ENCODE results near the gene FOXO1.

DNA sequence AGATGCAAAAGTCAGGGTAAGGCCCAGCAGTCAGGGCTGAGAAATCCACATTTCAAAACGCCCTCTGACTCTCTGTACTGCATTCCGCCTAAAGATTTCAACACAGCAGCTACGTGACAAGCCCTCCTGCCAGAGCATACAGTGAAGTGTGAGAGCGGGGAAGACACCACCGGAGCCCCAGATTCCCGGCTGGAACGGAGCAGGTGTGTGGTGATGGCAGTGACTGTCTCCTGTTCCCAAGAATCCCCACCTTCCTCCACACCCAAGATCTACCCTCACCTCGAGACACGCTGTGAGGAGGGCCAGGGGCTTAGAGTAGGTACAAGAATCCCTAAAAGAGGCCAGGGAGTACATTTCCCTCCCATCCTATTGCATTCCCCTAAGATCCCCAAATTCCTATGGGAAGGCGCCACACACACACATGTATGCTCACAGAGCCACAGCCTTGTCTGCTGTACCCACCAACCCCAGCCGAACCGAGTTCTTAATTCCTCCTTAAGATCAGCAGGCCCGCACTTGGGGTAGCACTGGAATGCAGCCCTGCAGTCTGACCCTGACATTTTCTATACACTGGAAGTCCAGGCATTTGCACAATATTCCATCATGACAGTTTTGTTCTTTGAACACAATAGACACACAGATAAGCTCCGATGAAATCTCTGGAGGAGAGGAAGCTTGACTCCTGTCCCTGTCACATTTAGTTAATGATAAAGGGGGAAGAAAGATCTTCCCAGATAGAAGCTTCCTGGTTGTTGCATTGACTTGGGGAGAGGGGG, 102.9 kb downstream of the FOXO1 start:
- TF ChIP-seq SIRT6 (IDR thresholded peaks at IDR 0.05; ENCODE audit: low read depth, low read length) (no peak), EZH2 (IDR thresholded peaks at IDR 0.05; ENCODE audit: borderline replicate concordance, low read depth, low read length) (no peak), ZNF184 (CRISPR knock-in tag; IDR thresholded peaks at IDR 0.05) (no peak), EGR1 (conservative IDR thresholded peaks at IDR 0.05) (no peak), CHD2 (IDR thresholded peaks at IDR 0.05; ENCODE audit: low read depth, low read length) (no peak), GTF2E2 (tag; IDR thresholded peaks at IDR 0.05) (no peak), POLR2A (conservative IDR thresholded peaks at IDR 0.05) (no peak), SNRNP70 (optimal IDR thresholded peaks at IDR 0.05; ENCODE audit: low read depth, low read length) (no peak), GATAD2A (IDR thresholded peaks at IDR 0.05) (no peak), SLC30A9 (CRISPR knock-in tag; IDR thresholded peaks at IDR 0.05) (no peak), SRSF3 (IDR thresholded peaks at IDR 0.05; ENCODE audit: insufficient read depth, low read length) (no peak)
- TF ChIP-seq, protein P1, sequence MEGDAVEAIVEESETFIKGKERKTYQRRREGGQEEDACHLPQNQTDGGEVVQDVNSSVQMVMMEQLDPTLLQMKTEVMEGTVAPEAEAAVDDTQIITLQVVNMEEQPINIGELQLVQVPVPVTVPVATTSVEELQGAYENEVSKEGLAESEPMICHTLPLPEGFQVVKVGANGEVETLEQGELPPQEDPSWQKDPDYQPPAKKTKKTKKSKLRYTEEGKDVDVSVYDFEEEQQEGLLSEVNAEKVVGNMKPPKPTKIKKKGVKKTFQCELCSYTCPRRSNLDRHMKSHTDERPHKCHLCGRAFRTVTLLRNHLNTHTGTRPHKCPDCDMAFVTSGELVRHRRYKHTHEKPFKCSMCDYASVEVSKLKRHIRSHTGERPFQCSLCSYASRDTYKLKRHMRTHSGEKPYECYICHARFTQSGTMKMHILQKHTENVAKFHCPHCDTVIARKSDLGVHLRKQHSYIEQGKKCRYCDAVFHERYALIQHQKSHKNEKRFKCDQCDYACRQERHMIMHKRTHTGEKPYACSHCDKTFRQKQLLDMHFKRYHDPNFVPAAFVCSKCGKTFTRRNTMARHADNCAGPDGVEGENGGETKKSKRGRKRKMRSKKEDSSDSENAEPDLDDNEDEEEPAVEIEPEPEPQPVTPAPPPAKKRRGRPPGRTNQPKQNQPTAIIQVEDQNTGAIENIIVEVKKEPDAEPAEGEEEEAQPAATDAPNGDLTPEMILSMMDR (IDR thresholded peaks at IDR 0.05 in 2 of 3, conservative IDR thresholded peaks at IDR 0.05 in 1 of 3; ENCODE audit: insufficient read depth in 2 of 3, low read depth in 1 of 3, low read length in 3 of 3) = no peak
